ENCODE data around the gene SFXN5. TPM values are rescaled to one million over a fixed set of nuclear protein-coding genes. Genes with fewer than 3 reads are reported as not detected.

SFXN5 gene
- total and polyA plus RNA-seq, 2 of the 4 experiments (the other 2 are of a cell fraction): 8.6 to 17.0 TPM

GRCh38 chr2:72915907-72916742, 155.4 kb downstream of the SFXN5 start:
- H3K23ac ChIP-seq (ENCODE audit: low read depth, low read length): no peak overlapping the region
- peaks cover 19% of the 10 kb centered on the region for H3K9me3 ChIP-seq (ENCODE audit: control insufficient read depth, insufficient read depth, low read length)
- dilution Hi-C loops (cut with HindIII; ENCODE audit: low sequenced_read_pairs, unreplicated experiment) (no loop called here), in situ Hi-C loops (cut with MboI; ENCODE audit: low sequenced_read_pairs) (no loop called here), intact Hi-C loops (cut with micrococcal nuclease) (no loop called here)
- BruUV-seq (replicated peaks): no TSS peak
- H2BK120ac ChIP-seq (ENCODE audit: low read depth, low read length): no peak overlapping the region
- H2BK5ac ChIP-seq (ENCODE audit: low read depth, low read length, poor library complexity, severe bottlenecking): no peak overlapping the region
- no peak overlapping the region for H4K91ac ChIP-seq (ENCODE audit: insufficient read depth, low read depth, low read length)
- H3K14ac ChIP-seq (replicated peaks; ENCODE audit: low read depth, low read length): no peak overlapping the region
- ATAC-seq (ENCODE audit: low read depth) (peak; percentile 48; the same call in 1 of the 2 replicates), DNase-seq (no peak)
- ChIA-PET POLR2A (ENCODE audit: unreplicated experiment) (no interaction called here), CTCF (no interaction called here)
- no peak overlapping the region for H2BK15ac ChIP-seq (ENCODE audit: low read depth, low read length)
- H4K8ac ChIP-seq (ENCODE audit: low read depth in 2 of 2, low read length in 2 of 2): no peak overlapping the region
- no peak overlapping the region for H3K4me3 ChIP-seq (ENCODE audit: insufficient read depth, low read depth, low read length)
- no peak overlapping the region for H3K56ac ChIP-seq (ENCODE audit: extremely low read depth, insufficient read depth, low read length)
- H2BK20ac ChIP-seq (ENCODE audit: low read depth, low read length): no peak overlapping the region
- H2AK9ac ChIP-seq (replicated peaks; ENCODE audit: low read depth, low read length, poor library complexity): no peak overlapping the region
- WGBS, 2 experiments (ENCODE audit: extremely low coverage in 2 of 2, insufficient read length in 1 of 2): 2% methylated on average over 20 of the region's 86 CpGs; no CpG with 5 or more reads in 1 of the 2 experiments
- H4K5ac ChIP-seq (ENCODE audit: low read depth, low read length): no peak overlapping the region
- no peaks in the 10 kb centered on the region for H3K9me1 ChIP-seq (ENCODE audit: insufficient read depth, low read length)
- H2AK5ac ChIP-seq (ENCODE audit: low read depth, low read length): no peak overlapping the region
- H3K79me1 ChIP-seq (ENCODE audit: low read depth in 1 of 2, low read length in 2 of 2): no peaks in the 10 kb centered on the region
- H3K36me3 ChIP-seq (ENCODE audit: control insufficient read depth, insufficient read depth, low read length): no peaks in the 10 kb centered on the region
- peaks cover 2% of the 10 kb centered on the region; the same call in 1 of the 2 replicates for H3K4me1 ChIP-seq (ENCODE audit: control insufficient read depth, insufficient read depth, low read length)
- no peak overlapping the region for H3K4ac ChIP-seq (ENCODE audit: low read depth, low read length)
- peaks cover 48% of the 10 kb centered on the region for H4K20me1 ChIP-seq (ENCODE audit: insufficient read depth, low read length)
- H3K9ac ChIP-seq (ENCODE audit: low read depth, low read length): no peak overlapping the region
- H3K18ac ChIP-seq (ENCODE audit: low read depth, low read length): no peak overlapping the region
- H2AFZ ChIP-seq (replicated peaks; ENCODE audit: low read length, poor library complexity): peak overlapping the region; percentile 52
- H3K4me2 ChIP-seq (ENCODE audit: low read depth, low read length): no peak overlapping the region; the same call in 1 of the 2 replicates
- no peak overlapping the region for H3K27ac ChIP-seq (ENCODE audit: insufficient read depth, low read length)
- H3K27me3 ChIP-seq (ENCODE audit: control insufficient read depth, insufficient read depth, low read length): peaks cover 89% of the 10 kb centered on the region
- TF ChIP-seq RCOR1 (IDR thresholded peaks at IDR 0.05; ENCODE audit: insufficient replicate concordance, low read length): no peak
- TF ChIP-seq USF2 (IDR thresholded peaks at IDR 0.05; ENCODE audit: low read depth, low read length): no peak
- no peak for TF ChIP-seq CTCF (conservative IDR thresholded peaks at IDR 0.05; ENCODE audit: low read depth, low read length)
- TF ChIP-seq CEBPB (IDR thresholded peaks at IDR 0.05; ENCODE audit: low read depth, low read length): no peak
- TF ChIP-seq SMC3 (IDR thresholded peaks at IDR 0.05; ENCODE audit: low read depth, low read length): no peak
- TF ChIP-seq POLR2A (IDR thresholded peaks at IDR 0.05; ENCODE audit: low read depth, low read length): no peak
- TF ChIP-seq MAFK (IDR thresholded peaks at IDR 0.05; ENCODE audit: low read depth, low read length): no peak
- TF ChIP-seq MXI1 (IDR thresholded peaks at IDR 0.05; ENCODE audit: borderline replicate concordance, low read depth, low read length): no peak
- no peak for TF ChIP-seq FOS (IDR thresholded peaks at IDR 0.05; ENCODE audit: low read depth, low read length)
- no peak for TF ChIP-seq RFX5 (IDR thresholded peaks at IDR 0.05; ENCODE audit: low read depth, low read length)
- no peak for TF ChIP-seq CHD1 (IDR thresholded peaks at IDR 0.05; ENCODE audit: low read depth, low read length)
- no peak for TF ChIP-seq ELK1 (IDR thresholded peaks at IDR 0.05; ENCODE audit: borderline replicate concordance, low read depth, low read length)
- TF ChIP-seq NFE2L2 (IDR thresholded peaks at IDR 0.05; ENCODE audit: low read depth, low read length): no peak
- no peak for TF ChIP-seq MAZ (IDR thresholded peaks at IDR 0.05; ENCODE audit: borderline replicate concordance, low read depth, low read length)
- no peak for TF ChIP-seq RAD21 (IDR thresholded peaks at IDR 0.05; ENCODE audit: low read length)

All from IMR-90 (cell line).